WTC11 (cell line): ENCODE measurements around the gene CIART.

Experiments
- CTCF ChIP-seq: fragments of 200-600 bp; IDR thresholded peaks from 2 replicates; pipeline ENCODE4 v1.8.0; 2022; ENCODE audit warnings: antibody characterized with exemption
- NFYB ChIP-seq: sonication (generic); formaldehyde crosslinking; conservative IDR thresholded peaks from 2 replicates; pipeline ENCODE4 v1.8.0; 2022; ENCODE audit warnings: low read depth, missing genetic modification reagents
- TF ChIP-seq, protein P1 (sequence below): sonication (generic); formaldehyde crosslinking; IDR thresholded peaks from 2 replicates; pipeline ENCODE4 v1.8.0; 2022; ENCODE audit warnings: mild to moderate bottlenecking, missing genetic modification reagents

- no peak for TF ChIP-seq CTCF
- no peak for TF ChIP-seq NFYB (CRISPR knock-in tag)
- TF ChIP-seq, protein P1, sequence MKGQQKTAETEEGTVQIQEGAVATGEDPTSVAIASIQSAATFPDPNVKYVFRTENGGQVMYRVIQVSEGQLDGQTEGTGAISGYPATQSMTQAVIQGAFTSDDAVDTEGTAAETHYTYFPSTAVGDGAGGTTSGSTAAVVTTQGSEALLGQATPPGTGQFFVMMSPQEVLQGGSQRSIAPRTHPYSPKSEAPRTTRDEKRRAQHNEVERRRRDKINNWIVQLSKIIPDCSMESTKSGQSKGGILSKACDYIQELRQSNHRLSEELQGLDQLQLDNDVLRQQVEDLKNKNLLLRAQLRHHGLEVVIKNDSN (CRISPR knock-in tag) = no peak
Measured at GRCh38 chr1:150237746-150238145, 44.6 kb upstream of the CIART start.
